Brain microvascular endothelial cell (primary cell): ENCODE measurements around the gene MT1E.
A peak's percentile ranks its signal among the peaks of the same experiment; 100 is the strongest.

Experiments
- DNase-seq: peaks from one replicate; pipeline ENCODE4 v3.0.0-alpha.2; 2020
- H3K27ac ChIP-seq: fragments of 250-450 bp; sonication (Bioruptor Pico); 2 replicates; pipeline ENCODE4 v1.5.1; 2020; ENCODE audit warnings: mild to moderate bottlenecking, moderate library complexity
- H3K27me3 ChIP-seq: fragments of 250-450 bp; sonication (Bioruptor Pico); replicated peaks from 2 replicates; pipeline ENCODE4 v1.5.1; 2020; ENCODE audit warnings: mild to moderate bottlenecking
- H3K36me3 ChIP-seq: fragments of 250-450 bp; sonication (Bioruptor Pico); replicated peaks from 2 replicates; pipeline ENCODE4 v1.5.1; 2020; ENCODE audit warnings: mild to moderate bottlenecking
- H3K4me3 ChIP-seq: 2 replicates; pipeline ENCODE4 v1.5.1; 2011; ENCODE audit warnings: low read depth, mild to moderate bottlenecking, control low read depth, low read length, moderate library complexity
- CTCF ChIP-seq: IDR thresholded peaks from 2 replicates; pipeline ENCODE4 v1.5.1; 2011; ENCODE audit warnings: low read depth, mild to moderate bottlenecking, moderate library complexity, low read length, control low read depth, inconsistent platforms; ENCODE audit errors: missing control alignments
- in situ Hi-C: cut with HindIII; loops from 2 replicates; pipeline ENCODE4 v1.10.0; 2017; ENCODE audit warnings: low sequenced_read_pairs, low pct_ligation_motif_present

Gene MT1E

GRCh38 chr16:56611281-56611833, 14.2 kb upstream of the MT1E start:
- Histone ChIP-seq H3K36me3 (no peaks in the 10 kb centered on the region), H3K27me3 (no peaks in the 10 kb centered on the region), H3K27ac (peak overlapping the region; percentile 97), H3K4me3 (peak overlapping the region; percentile 9)
- no peak for TF ChIP-seq CTCF
- peak; percentile 32 for DNase-seq
- in situ Hi-C loops, result no loop called here

GRCh38 chr16:56613706-56614105, 11.9 kb upstream of the MT1E start:
- H3K4me3 ChIP-seq, result peak overlapping the region; percentile 18
- no peak for TF ChIP-seq CTCF
- no peak for DNase-seq
- H3K27ac ChIP-seq, result peak overlapping the region; percentile 80
- in situ Hi-C loops, result no loop called here
- no peaks in the 10 kb centered on the region for H3K36me3 ChIP-seq
- H3K27me3 ChIP-seq, result no peaks in the 10 kb centered on the region

- H3K27ac ChIP-seq, result peak overlapping the region; percentile 80
- no peak for TF ChIP-seq CTCF
- in situ Hi-C loops, result no loop called here
- no peak overlapping the region for H3K4me3 ChIP-seq
- H3K36me3 ChIP-seq, result no peaks in the 10 kb centered on the region
- no peaks in the 10 kb centered on the region for H3K27me3 ChIP-seq
- peak; percentile 61 for DNase-seq
Measured at GRCh38 chr16:56614549-56614991, 11.0 kb upstream of the MT1E start.

GRCh38 chr16:56615353-56615752, 10.2 kb upstream of the MT1E start:
- no peak for TF ChIP-seq CTCF
- in situ Hi-C loops, result no loop called here
- H3K27me3 ChIP-seq, result no peaks in the 10 kb centered on the region
- no peak overlapping the region for H3K4me3 ChIP-seq
- no peak for DNase-seq
- no peak overlapping the region for H3K27ac ChIP-seq
- no peaks in the 10 kb centered on the region for H3K36me3 ChIP-seq

- Histone ChIP-seq H3K36me3 (no peaks in the 10 kb centered on the region), H3K27me3 (no peaks in the 10 kb centered on the region), H3K27ac (no peak overlapping the region), H3K4me3 (peak overlapping the region; percentile 57)
- DNase-seq, result no peak
- no peak for TF ChIP-seq CTCF
- in situ Hi-C loops, result no loop called here
Measured at GRCh38 chr16:56616608-56617211, 8.9 kb upstream of the MT1E start.
